H1 (cell line): Measurements from ENCODE around the gene DCLK1. TPM values are rescaled to one million over a fixed set of nuclear protein-coding genes. Genes with fewer than 3 reads are reported as not detected.

Experiments used
- CTCF ChIA-PET: fragments of 300-600 bp; sonication (Branson Sonifier 250); formaldehyde crosslinking; loops from one replicate; lab custom pipeline; 2021; ENCODE audit not compliant: partially characterized antibody; lab: Charles Lee
- POLR2A ChIA-PET: fragments of 300-600 bp; sonication (Branson Sonifier 250); formaldehyde crosslinking; loops from one replicate; lab custom pipeline; 2021; ENCODE audit warnings: inconsistent platforms; ENCODE audit not compliant: partially characterized antibody; lab: Charles Lee
- DNase-seq, 2 experiments: peaks; one replicate each; pipeline versions ENCODE4 v3.0.0 to v3.0.0-alpha.2; 2010 to 2022; ENCODE audit warnings: low spot score in 2 of 2, low read depth in 1 of 2, mixed read lengths in 1 of 2
- FAIRE-seq: peaks from 2 replicates; lab custom pipeline; 2011; peaks lifted over from hg19 to GRCh38; lab: Jason Lieb, UNC
- H2AFZ ChIP-seq: 2 replicates; pipeline ENCODE4 v1.8.1; 2012; ENCODE audit warnings: low read length, inconsistent platforms
- H2AK5ac ChIP-seq: 2 replicates; pipeline ENCODE4 v1.6.1; 2013; ENCODE audit warnings: low read depth, low read length
- H2BK120ac ChIP-seq: replicated peaks from 2 replicates; pipeline ENCODE3; 2013; ENCODE audit warnings: low read depth, low read length, inconsistent platforms
- H2BK12ac ChIP-seq: 2 replicates; pipeline ENCODE4 v1.6.1; 2013; ENCODE audit warnings: low read depth, low read length
- H2BK15ac ChIP-seq: 2 replicates; pipeline ENCODE4 v1.6.1; 2013; ENCODE audit warnings: low read length
- H2BK20ac ChIP-seq: 2 replicates; pipeline ENCODE4 v1.6.1; 2013; ENCODE audit warnings: low read length
- H2BK5ac ChIP-seq: 2 replicates; pipeline ENCODE4 v1.6.1; 2013; ENCODE audit warnings: low read depth, low read length
- H3K14ac ChIP-seq: 2 replicates; pipeline ENCODE4 v1.6.1; 2013; ENCODE audit warnings: inconsistent platforms; ENCODE audit not compliant: insufficient read length
- H3K18ac ChIP-seq: 2 replicates; pipeline ENCODE4 v1.6.1; 2013; ENCODE audit warnings: low read length; ENCODE audit errors: extremely low read depth
- H3K23ac ChIP-seq: 2 replicates; pipeline ENCODE4 v1.6.1; 2013; ENCODE audit warnings: inconsistent platforms; ENCODE audit not compliant: insufficient read length
- H3K23me2 ChIP-seq: 2 replicates; pipeline ENCODE4 v1.6.1; 2013; ENCODE audit warnings: low read depth, low read length
- H3K27ac ChIP-seq: 2 replicates; pipeline ENCODE4 v1.6.1; 2011; ENCODE audit warnings: low read depth, low read length, inconsistent platforms
- H3K27me3 ChIP-seq, 4 experiments: replicated peaks in 1 of 4; 1 replicate in 1 of 4; 2 replicates in 3 of 4; pipeline versions ENCODE4 v1.6.1 to v1.8.1; 2011 to 2013; ENCODE audit warnings: low read length in 3 of 4, mild to moderate bottlenecking in 3 of 4, inconsistent platforms in 2 of 4, mixed read lengths in 2 of 4, moderate library complexity in 1 of 4; ENCODE audit not compliant: control insufficient read depth in 3 of 4, insufficient read depth in 3 of 4; ENCODE audit errors: extremely low read depth in 1 of 4
- H3K36me3 ChIP-seq, 4 experiments: 2 replicates each; pipeline versions ENCODE4 v1.6.1 to v1.8.1; 2011 to 2013; ENCODE audit warnings: mild to moderate bottlenecking in 4 of 4, low read length in 3 of 4, moderate library complexity in 2 of 4, control low read depth in 1 of 4, inconsistent platforms in 1 of 4; ENCODE audit not compliant: insufficient read depth in 4 of 4, control insufficient read depth in 2 of 4
- H3K4ac ChIP-seq: replicated peaks from 2 replicates; pipeline ENCODE3; 2013; ENCODE audit warnings: low read length, low read depth, mixed read lengths, inconsistent platforms; ENCODE audit not compliant: insufficient read length
- H3K4me1 ChIP-seq, 4 experiments: replicated peaks in 1 of 4; 1 replicate in 1 of 4; 2 replicates in 3 of 4; pipeline versions ENCODE4 v1.6.1 to v1.8.1; 2011 to 2013; ENCODE audit warnings: low read length in 3 of 4, inconsistent platforms in 2 of 4, mixed read lengths in 1 of 4; ENCODE audit not compliant: insufficient read depth in 4 of 4, control insufficient read depth in 3 of 4
- H3K4me2 ChIP-seq, 2 experiments: 2 replicates each; pipeline versions ENCODE4 v1.6.1 to v1.8.1; 2011 to 2013; ENCODE audit warnings: low read depth in 2 of 2, low read length in 2 of 2, control low read depth in 1 of 2, inconsistent platforms in 1 of 2, mild to moderate bottlenecking in 1 of 2; ENCODE audit not compliant: insufficient read depth in 1 of 2
- H3K4me3 ChIP-seq, 4 experiments: fragments of 200-600, 300-600 bp in 1 of 4; sonication (generic), shearing (Covaris generic), sonication (Bioruptor Twin) in 1 of 4; 2 replicates each; pipeline versions ENCODE4 v1.5.1 to v1.8.1; 2011 to 2016; ENCODE audit warnings: low read length in 4 of 4, low read depth in 3 of 4, control low read depth in 2 of 4, inconsistent platforms in 2 of 4, mild to moderate bottlenecking in 2 of 4, mixed read lengths in 1 of 4, moderate library complexity in 1 of 4; ENCODE audit not compliant: insufficient read depth in 2 of 4; ENCODE audit errors: extremely low read depth in 1 of 4
- H3K56ac ChIP-seq: replicated peaks from 2 replicates; pipeline ENCODE3; 2013; ENCODE audit warnings: low read depth, mild to moderate bottlenecking, mixed read lengths, low read length, inconsistent platforms; ENCODE audit not compliant: insufficient read length
- H3K79me1 ChIP-seq: 2 replicates; pipeline ENCODE4 v1.6.1; 2013; ENCODE audit warnings: low read depth, low read length, control low read depth
- H3K79me2 ChIP-seq, 2 experiments: 2 replicates each; pipeline versions ENCODE4 v1.6.1 to v1.8.1; 2012 to 2013; ENCODE audit warnings: low read length in 2 of 2, mild to moderate bottlenecking in 2 of 2, inconsistent platforms in 1 of 2; ENCODE audit not compliant: insufficient read depth in 2 of 2, control insufficient read depth in 1 of 2
- H3K9ac ChIP-seq, 4 experiments: replicated peaks in 1 of 4; 1 replicate in 1 of 4; 2 replicates in 3 of 4; pipeline versions ENCODE4 v1.6.1 to v1.8.1; 2011 to 2013; ENCODE audit warnings: low read depth in 3 of 4, low read length in 3 of 4, control low read depth in 2 of 4, mild to moderate bottlenecking in 2 of 4, moderate library complexity in 2 of 4, inconsistent platforms in 1 of 4; ENCODE audit errors: extremely low read depth in 1 of 4
- H3K9me3 ChIP-seq, 2 experiments: 2 replicates each; pipeline versions ENCODE4 v1.6.1 to v1.8.1; 2012 to 2013; ENCODE audit warnings: mild to moderate bottlenecking in 2 of 2, moderate library complexity in 2 of 2, control low read depth in 1 of 2, inconsistent platforms in 1 of 2, low read depth in 1 of 2, low read length in 1 of 2, mixed read lengths in 1 of 2; ENCODE audit not compliant: insufficient read depth in 2 of 2
- H4K20me1 ChIP-seq, 2 experiments: replicated peaks in 1 of 2; 2 replicates each; pipeline versions ENCODE3 to v1.8.1; 2011 to 2013; ENCODE audit warnings: inconsistent platforms in 2 of 2, low read length in 2 of 2, mild to moderate bottlenecking in 1 of 2; ENCODE audit not compliant: insufficient read depth in 2 of 2, control insufficient read depth in 1 of 2
- H4K5ac ChIP-seq: 2 replicates; pipeline ENCODE4 v1.6.1; 2013; ENCODE audit warnings: low read length, low read depth, mixed read lengths, inconsistent platforms; ENCODE audit not compliant: insufficient read length
- H4K8ac ChIP-seq: 2 replicates; pipeline ENCODE4 v1.8.0; 2013; ENCODE audit warnings: mild to moderate bottlenecking, moderate library complexity, low read length, inconsistent platforms; ENCODE audit not compliant: insufficient read depth; ENCODE audit errors: extremely low read depth
- H4K91ac ChIP-seq: replicated peaks from 2 replicates; pipeline ENCODE3; 2013; ENCODE audit warnings: low read length, mixed read lengths, inconsistent platforms; ENCODE audit not compliant: insufficient read length
- BCL11A ChIP-seq, 2 experiments: IDR thresholded peaks; one replicate each; pipeline ENCODE4 v1.6.1; 2011; ENCODE audit warnings: low read depth in 2 of 2, low read length in 2 of 2, mild to moderate bottlenecking in 2 of 2
- EP300 ChIP-seq, 2 experiments: IDR thresholded peaks; 1 replicate in 1 of 2; 2 replicates in 1 of 2; pipeline ENCODE4 v1.6.1; 2011 to 2012; ENCODE audit warnings: low read depth in 2 of 2, low read length in 2 of 2, mild to moderate bottlenecking in 2 of 2, borderline replicate concordance in 1 of 2, inconsistent platforms in 1 of 2, moderate library complexity in 1 of 2
- GTF2F1 ChIP-seq: IDR thresholded peaks from 2 replicates; pipeline ENCODE4 v1.6.1; 2012; ENCODE audit warnings: low read depth, low read length, improper control_type of control experiment, borderline replicate concordance
- HDAC2 ChIP-seq, 2 experiments: fragments of 300-600 bp in 1 of 2; sonication (generic) in 1 of 2; IDR thresholded peaks; 2 replicates each; pipeline ENCODE4 v1.6.1; 2011 to 2012; ENCODE audit warnings: low read depth in 2 of 2, low read length in 2 of 2, mild to moderate bottlenecking in 2 of 2, moderate library complexity in 2 of 2, borderline replicate concordance in 1 of 2, inconsistent platforms in 1 of 2
- KDM4A ChIP-seq: IDR thresholded peaks from one replicate; pipeline ENCODE4 v1.7.1; 2012; ENCODE audit warnings: low read depth, mild to moderate bottlenecking, moderate library complexity, low read length, inconsistent platforms; ENCODE audit not compliant: severe bottlenecking
- MAX ChIP-seq: IDR thresholded peaks from 2 replicates; pipeline ENCODE4 v1.6.1; 2012; ENCODE audit warnings: inconsistent platforms
- SIN3A ChIP-seq, 2 experiments: IDR thresholded peaks in 1 of 2; conservative IDR thresholded peaks in 1 of 2; 2 replicates each; pipeline ENCODE4 v1.6.1; 2011 to 2012; ENCODE audit warnings: low read length in 2 of 2, improper control_type of control experiment in 1 of 2, low read depth in 1 of 2, mild to moderate bottlenecking in 1 of 2
- TBP ChIP-seq: IDR thresholded peaks from 2 replicates; pipeline ENCODE4 v1.6.1; 2011; ENCODE audit warnings: low read depth, low read length, improper control_type of control experiment
- TEAD4 ChIP-seq: IDR thresholded peaks from 2 replicates; pipeline ENCODE4 v1.6.1; 2012; ENCODE audit warnings: low read depth, low read length, inconsistent platforms, mixed read lengths
- WGBS, 2 experiments: shearing (Covaris generic) in 1 of 2; methylation state at CpG; one replicate each; pipeline versions ENCODE4 v1.1.6 to v1.1.7; 2013 to 2015; ENCODE audit warnings: low lambda C conversion rate in 2 of 2, mixed read lengths in 2 of 2, inconsistent platforms in 1 of 2, low coverage in 1 of 2, missing lambda C conversion rate in 1 of 2; ENCODE audit not compliant: insufficient replicate concordance in 2 of 2, insufficient coverage in 1 of 2, insufficient read length in 1 of 2; ENCODE audit errors: extremely low coverage in 1 of 2, missing lambda C conversion rate in 1 of 2; 5-methylcytosine and 5-hydroxymethylcytosine counted together
- polyA plus RNA-seq, 7 experiments: library from polyadenylated mRNA; depleted of rRNA in 3 of 7; stranded (reverse) in 5 of 7; unstranded in 2 of 7; fragments of >200 nt in 5 of 7; fragments of 200-250 nt in 2 of 7; gene quantifications; 1 replicate in 5 of 7; 2 replicates in 1 of 7; 4 replicates in 1 of 7; pipeline versions ENCODE4 v1.2.1 to v1.2.3, GENCODE V29; 2011 to 2013; ENCODE audit warnings: missing spikeins in 2 of 7, mixed read lengths in 2 of 7
- total RNA-seq: library from RNA; stranded (reverse); fragmentation: NEBNext Ultra II Directional; extraction: Animal tissue kit (Norgen Biotek cat#: 25700); gene quantifications from 2 replicates; pipeline ENCODE4 v1.2.1, GENCODE V29; 2021

DCLK1 gene
- total and polyA plus RNA-seq, 2 of the 8 experiments (the other 6 are each of a cell fraction or from before 2014, with no cell fraction given) = 22.8 to 41.0 TPM

- peaks cover 0 to 3% (median 1%) of the 10 kb centered on the region in 4 experiments; a peak in 3 of 7 replicates for H3K4me1 ChIP-seq
- ChIA-PET CTCF (interaction anchor here (1.1 to 2.3 kb wide), 2 partner anchors 11 to 35 kb away, joined by 3 to 6 read pairs; no protein-coding TSS in a partner anchor), POLR2A (no interaction called here)
- H3K4me3 ChIP-seq = no peak overlapping the region
- no peaks in the 10 kb centered on the region for H3K27me3 ChIP-seq
- no peak for FAIRE-seq
- H3K23me2 ChIP-seq = no peaks in the 10 kb centered on the region
- no peak overlapping the region for H3K14ac ChIP-seq
- H2BK5ac ChIP-seq = no peak overlapping the region
- no peak overlapping the region for H2BK12ac ChIP-seq
- no peaks in the 10 kb centered on the region for H3K9me3 ChIP-seq
- no peak overlapping the region for H3K18ac ChIP-seq
- no peak overlapping the region for H2AFZ ChIP-seq
- no peak overlapping the region for H2AK5ac ChIP-seq
- no peak overlapping the region for H4K8ac ChIP-seq
- peak overlapping the region; percentile 29; the same call in 1 of the 2 replicates for H2BK20ac ChIP-seq
- H3K79me2 ChIP-seq = no peaks in the 10 kb centered on the region
- WGBS, 2 experiments = 87% methylated on average over 6 of the region's 6 CpGs; no CpG with 5 or more reads in 1 of the 2 experiments
- H4K91ac ChIP-seq = no peak overlapping the region
- no peak overlapping the region for H3K27ac ChIP-seq
- peak in 1 of 2 experiments; percentile 31 for DNase-seq
- H3K79me1 ChIP-seq = no peaks in the 10 kb centered on the region
- no peaks in the 10 kb centered on the region for H3K36me3 ChIP-seq
- no peak overlapping the region for H3K4ac ChIP-seq
- no peak overlapping the region for H3K56ac ChIP-seq
- no peak overlapping the region for H3K23ac ChIP-seq
- H3K4me2 ChIP-seq = no peak overlapping the region
- H4K20me1 ChIP-seq = no peaks in the 10 kb centered on the region
- H4K5ac ChIP-seq = no peak overlapping the region
- H3K9ac ChIP-seq = no peak overlapping the region
- no peak overlapping the region for H2BK120ac ChIP-seq
- H2BK15ac ChIP-seq = no peak overlapping the region
- no peak for TF ChIP-seq EP300 (IDR thresholded peaks at IDR 0.05; ENCODE audit: borderline replicate concordance in 1 of 2, low read depth in 2 of 2, low read length in 2 of 2)
- no peak for TF ChIP-seq TEAD4
- TF ChIP-seq HDAC2 (IDR thresholded peaks at IDR 0.05; ENCODE audit: borderline replicate concordance in 1 of 2, low read depth in 2 of 2, low read length in 2 of 2) = no peak
- no peak for TF ChIP-seq KDM4A
- no peak for TF ChIP-seq MAX
- no peak for TF ChIP-seq TBP
- no peak for TF ChIP-seq GTF2F1
- no peak for TF ChIP-seq SIN3A (conservative IDR thresholded peaks at IDR 0.05 in 1 of 2, IDR thresholded peaks at IDR 0.05 in 1 of 2; ENCODE audit: low read depth in 1 of 2, low read length in 2 of 2)
- no peak for TF ChIP-seq BCL11A (IDR thresholded peaks at IDR 0.05; ENCODE audit: low read depth in 2 of 2, low read length in 2 of 2)
Measured at GRCh38 chr13:35892837-35893814, 238.1 kb downstream of the DCLK1 start.
